Right renal pelvis (tissue), 4 donors: ENCODE measurements around the gene KCNN3. TPM values are rescaled to one million over a fixed set of nuclear protein-coding genes. Genes with fewer than 3 reads are reported as not detected.

Experiments
- DNase-seq, 4 donors: peaks; one replicate each; pipeline ENCODE4 v3.0.0-alpha.2; 2013; ENCODE audit warnings: low read depth in 4 of 4, low spot score in 3 of 4, missing footprints in 1 of 4
- polyA plus RNA-seq, 4 donors: library from polyadenylated mRNA; unstranded; fragments of 120-200 nt; gene quantifications; one replicate each; pipeline ENCODE4 v1.2.1, GENCODE V29; 2013; ENCODE audit not compliant: insufficient read length in 4 of 4

The KCNN3 gene
- polyA plus RNA-seq, 4 donors, result 2.3 to 2.8 (median 2.6) TPM

DNA sequence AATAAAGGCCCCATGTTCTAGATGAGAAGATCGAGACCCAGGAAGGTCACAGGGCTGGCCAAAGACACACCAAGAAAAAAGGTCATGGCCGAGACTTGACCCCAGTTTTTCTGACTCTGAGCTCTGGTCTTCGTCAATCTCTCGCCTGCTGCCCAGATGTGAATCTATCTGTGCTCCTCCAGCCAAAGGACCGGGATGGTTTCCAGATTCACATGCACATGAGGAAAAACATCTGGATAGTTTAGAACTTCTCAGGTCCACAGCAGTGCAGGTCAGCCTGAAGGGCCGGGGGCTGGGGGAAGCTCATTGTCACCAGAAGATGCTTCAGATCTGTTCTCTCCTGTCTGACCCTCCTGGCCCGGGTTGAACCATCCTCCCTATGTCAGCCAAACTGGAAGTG, 49.0 kb downstream of the KCNN3 start:
- DNase-seq, result no peak

DNA sequence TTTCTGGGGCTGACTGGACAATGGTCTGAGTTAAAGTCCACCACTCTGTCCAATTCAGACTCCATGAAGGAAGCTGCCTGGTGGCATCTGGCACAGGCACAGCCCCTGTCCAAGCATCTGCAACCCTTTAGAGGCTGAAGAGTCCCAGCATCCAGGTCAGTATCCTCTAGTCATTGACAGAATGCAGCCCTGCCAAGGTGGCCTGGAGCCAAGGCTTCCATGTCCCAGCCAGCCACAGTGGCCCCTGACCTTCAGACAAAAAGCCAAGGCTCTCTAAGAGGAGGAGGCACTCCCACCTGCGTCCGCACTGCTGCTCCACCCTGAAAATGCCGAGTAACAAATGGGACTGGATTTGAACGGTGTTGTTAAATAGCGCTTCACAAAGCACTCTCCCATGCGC, 49.4 kb downstream of the KCNN3 start:
- no peak for DNase-seq

DNA sequence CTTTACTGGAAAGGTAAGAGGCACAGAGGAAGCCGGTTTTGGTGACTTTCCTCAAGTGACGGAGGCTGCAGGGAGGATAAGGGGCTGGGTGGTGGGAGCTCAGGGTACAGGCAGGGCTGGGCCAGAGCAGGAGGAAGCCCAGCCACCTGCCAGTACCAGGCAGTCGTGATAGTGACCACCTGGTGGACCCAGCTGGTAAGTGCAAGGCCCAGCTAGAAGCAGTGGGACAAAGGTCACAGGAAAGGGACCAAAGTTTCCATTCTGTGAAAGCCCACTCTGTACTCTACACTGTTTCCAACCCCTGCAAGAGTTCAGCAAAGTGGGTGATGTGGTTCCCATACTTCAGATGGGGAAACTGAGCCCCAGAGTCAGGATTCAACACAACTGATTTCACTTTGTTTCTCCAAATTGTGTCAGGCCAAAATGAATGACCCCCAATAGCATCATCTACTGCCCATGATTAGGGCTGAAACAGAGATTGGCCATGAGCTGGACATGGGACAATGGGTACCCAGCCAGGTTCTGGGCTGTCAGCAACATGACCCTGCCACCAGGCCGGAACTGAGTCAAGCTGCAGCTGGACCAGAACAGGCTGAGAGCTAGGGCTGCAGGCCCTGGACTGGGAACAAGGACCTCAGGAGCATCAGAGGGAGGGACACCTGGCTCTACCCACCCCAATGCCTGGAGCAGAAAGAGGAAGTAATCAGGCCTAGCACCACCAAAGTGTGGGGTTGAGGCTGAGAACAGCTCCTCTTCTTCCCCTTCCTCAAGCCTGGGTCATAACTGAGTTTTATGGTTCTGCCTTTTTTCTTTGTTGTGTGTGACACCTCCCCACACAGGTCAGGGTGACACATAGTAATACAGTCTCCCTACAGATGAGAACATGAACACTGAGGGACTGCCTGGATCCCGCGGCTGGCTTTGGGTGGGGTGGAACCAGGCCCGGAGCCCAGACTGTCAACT, 50.2 kb downstream of the KCNN3 start:
- no peak for DNase-seq

DNA sequence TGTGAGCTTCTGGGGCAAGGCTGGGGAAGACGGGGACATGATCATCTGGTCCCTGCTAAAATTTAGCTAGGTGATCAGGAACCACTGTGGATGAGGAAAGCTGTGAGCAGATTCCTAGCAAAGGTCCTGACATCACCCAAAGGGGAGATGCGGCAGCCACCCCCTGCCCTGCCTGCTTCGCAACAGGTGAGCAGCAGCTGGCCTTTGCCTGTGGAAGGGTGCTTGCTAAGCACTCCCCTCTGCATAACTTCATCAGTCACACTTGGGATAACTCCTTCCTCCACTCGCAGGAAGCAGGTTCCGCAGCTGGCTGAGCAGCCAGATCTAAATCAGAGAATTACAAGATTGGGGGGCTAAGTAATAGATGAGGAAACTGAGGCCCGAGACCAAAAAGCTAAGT, 51.2 kb downstream of the KCNN3 start:
- no peak for DNase-seq

DNA sequence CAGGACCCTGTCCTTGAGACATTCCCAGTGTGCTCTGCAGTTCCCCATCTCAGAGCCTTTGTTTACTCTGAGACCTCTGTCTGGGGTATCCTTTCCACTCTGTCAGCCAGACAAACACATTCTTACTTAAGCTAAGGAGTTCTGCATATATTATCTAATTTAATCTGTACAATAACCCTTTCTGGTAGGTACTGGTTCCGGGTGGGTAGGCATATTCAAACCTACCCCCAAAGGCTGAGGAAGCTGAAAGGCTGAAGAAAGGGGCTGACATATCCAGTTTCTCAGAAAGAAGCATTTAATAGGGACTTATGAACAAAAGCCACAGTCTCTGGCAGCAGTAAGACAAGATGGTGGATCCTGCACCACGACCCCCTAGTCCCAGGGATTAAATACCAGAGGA, 53.1 kb downstream of the KCNN3 start:
- DNase-seq, result no peak

DNA sequence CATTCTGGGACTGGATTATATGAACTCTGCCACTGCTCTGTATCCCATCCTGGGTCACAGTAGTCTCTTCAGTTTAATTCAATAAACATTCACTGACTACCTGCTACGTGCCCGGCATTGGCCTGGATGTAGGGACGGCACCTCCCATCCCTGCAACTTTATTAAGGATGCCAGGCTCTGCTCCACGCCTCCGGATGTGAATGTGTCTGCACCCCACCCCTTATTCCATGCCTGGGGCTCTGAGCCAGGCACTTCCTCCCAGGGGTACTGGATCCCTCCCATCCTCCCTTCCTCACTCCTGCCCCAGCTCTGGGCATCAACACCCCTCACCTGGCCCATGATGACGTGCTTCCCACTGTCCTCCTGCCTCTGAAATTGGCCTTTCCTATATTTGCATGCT, 53.7 kb downstream of the KCNN3 start:
- DNase-seq, result no peak

DNA sequence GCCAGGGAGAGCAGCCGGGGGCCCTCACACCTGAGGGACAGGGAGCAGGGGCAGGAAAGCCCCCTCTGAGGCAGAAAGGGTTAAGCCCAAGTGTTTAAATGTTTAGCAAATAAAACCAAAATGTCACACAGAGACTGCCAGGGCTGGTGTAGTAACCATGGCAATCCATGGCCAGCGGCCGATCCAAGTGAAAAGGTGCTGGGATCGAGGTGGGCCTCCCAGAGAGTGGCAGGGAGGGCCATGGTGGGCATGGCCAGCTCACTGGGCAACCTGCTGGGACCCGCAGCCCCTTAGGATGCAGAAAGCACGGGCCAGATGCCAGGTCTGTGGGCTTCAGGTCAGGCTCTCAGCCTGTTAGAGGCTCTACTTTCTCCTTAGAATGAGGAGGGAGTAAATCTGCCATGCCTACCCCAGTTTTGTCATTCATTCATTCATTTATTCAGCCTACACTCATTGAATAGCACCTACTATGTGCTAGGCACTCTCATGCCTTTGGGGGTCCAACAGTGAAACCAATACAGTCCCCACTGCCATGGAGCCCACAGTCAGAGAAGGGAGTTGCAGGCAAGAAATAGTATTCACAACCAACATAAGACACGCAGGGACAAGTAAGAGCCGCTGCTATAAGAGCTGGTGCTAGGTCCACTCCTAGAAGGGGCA, 56.1 kb downstream of the KCNN3 start:
- DNase-seq, result no peak

DNA sequence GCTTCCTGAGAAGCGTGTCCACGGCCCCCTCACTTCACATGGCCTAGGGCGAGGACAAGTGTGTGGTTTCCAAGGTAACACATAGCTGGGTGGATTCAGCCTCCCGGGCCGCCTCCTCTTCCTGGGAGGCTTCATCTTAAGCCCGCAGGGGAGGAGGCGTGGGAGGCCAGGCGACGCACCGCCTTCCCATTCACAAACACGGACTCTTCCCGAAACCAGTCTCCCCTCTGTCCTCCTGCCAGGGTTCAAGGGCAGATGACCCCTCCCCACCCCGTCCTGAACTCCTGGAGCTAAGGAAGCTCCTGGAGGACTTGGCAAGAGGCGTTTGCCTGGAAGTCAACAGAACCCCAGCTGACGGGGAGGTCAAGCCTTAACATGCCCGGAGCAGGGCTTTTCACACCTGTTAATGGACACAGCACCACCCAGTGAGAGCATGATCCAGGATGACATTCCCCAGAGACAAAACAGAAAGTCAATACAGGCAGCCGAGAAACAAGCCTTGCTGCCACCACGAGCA, 56.7 kb downstream of the KCNN3 start:
- DNase-seq, result no peak

DNA sequence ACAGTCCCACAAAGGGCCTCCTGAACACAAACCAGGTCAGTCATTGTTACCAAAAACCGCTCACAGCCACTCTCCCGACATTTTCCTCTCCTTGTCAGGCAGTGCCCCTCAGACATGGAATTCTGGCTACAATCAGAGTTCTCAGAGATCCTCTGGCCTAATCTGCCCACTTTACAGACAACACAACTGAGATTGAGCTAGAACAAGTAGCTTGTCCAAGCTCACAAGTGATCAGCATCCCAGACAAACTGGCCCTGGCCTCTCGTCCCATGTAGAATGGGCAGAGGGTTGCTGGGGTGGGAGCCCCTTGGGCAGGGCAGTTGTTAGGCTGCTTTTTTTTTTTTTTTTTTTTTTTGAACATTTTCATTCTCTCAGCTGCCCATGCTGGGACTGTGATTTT, 57.2 kb downstream of the KCNN3 start:
- DNase-seq, result no peak

DNA sequence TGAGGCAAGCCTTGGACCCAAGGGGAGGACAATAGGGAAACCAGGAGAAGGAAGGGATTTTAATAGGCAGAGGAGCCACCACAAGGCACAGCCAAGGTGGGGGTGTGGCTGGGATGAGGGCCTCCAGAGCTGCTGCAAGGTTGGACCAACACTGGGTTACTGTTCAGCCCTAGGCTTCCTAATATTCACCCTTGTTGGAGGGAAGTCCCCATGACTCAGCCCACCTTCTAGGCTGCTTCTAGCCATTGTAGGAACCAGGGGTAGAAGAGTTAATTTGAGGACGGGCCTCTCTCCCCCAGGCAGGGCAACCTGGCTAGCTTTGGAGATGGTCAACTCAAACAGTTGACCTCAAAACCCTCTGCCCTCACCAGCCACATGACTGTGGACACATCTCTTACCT, 59.5 kb downstream of the KCNN3 start:
- no peak for DNase-seq

DNA sequence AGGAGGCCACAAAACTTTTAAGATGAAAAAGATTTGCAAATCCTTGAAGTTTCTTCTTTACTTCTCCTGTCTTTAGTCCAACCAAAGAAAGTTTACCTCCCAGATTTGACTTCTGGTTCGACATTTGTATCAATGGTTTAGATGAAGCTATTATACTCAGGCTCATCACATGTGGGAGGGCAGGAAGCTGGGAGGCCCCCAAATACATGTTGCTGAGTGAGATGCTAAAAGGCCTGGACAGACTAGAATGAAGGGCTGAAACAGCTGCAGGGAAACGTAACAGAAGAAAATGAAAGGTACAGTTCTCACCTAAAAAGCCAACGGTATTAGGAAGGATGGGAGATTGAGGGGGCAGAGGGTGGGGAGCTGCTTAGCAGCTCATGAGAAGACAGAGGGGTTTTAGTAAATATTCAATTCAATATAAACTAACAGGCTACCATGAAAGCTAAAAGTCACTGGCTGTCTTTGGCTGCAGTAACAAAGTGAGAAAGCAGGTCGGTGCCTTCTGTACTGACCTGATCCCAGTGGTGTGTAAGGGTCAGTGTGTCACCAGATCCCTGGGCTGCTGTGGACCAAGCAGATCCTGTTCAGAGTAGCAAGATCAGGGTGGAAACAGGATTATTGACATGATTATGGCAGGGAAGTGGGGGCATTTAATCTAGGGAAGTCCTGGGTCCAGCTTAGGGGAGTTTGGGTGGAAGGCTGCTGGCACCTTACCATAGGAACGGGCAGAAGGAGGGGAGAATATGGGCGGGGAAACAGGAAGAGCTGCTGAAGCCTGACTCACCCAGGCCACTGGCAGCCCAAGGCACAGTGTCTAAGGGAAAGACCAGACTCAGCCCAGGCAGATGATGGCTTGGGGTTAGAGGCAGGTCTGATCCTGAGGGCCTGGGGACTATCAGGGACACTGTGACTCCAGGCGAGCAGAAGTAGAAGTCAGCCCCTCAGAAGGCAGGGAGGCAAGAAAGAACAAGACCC, 60.4 kb downstream of the KCNN3 start:
- no peak for DNase-seq

DNA sequence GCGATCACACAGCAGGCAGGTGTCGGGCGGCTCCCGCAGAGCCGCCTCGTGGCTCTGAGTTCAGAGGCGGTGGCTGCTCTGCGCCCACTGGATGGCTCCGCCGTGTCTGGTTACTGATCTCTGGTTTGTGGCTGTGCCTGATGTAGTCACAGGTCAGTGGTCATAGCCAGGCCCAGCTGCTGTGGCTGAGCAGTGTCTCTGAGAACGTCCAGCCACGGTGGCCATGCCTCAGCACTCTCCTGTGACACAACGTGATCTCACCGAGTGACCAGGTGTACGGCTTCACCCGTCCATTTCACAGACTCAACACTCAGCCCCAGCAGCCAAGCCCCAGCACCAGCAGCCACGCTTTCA, 61.2 kb downstream of the KCNN3 start:
- no peak for DNase-seq

DNA sequence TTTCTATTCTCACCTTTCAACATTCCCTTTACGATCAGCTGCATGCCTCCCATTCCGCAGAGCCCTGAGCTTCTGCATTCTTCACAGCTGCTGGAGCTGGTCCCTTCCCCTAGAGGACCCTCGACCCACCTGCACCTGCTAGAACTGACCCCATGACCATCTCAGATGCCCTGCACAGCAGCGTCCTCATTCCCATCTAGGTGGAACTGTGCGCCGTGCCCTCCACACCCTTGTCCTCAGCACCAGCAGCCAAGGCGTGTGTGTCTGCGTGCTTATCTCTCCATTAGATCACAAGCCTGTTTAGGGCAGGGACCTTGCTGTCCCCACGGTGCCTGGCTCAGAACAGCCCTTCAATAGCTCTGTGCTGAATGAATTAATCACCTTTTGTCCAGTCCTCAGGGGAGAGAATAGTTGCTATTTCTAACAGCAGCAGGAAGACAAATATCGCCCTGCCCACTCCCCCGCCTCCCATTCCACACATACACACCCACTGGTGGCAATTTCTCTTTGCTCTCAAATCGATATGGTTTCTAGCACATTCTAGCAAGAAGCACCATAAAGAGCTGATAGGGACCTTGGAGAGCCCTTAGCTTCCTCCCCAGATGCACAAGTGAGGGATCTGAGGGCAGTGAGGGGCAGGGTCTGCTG, 61.7 kb downstream of the KCNN3 start:
- DNase-seq, result no peak

DNA sequence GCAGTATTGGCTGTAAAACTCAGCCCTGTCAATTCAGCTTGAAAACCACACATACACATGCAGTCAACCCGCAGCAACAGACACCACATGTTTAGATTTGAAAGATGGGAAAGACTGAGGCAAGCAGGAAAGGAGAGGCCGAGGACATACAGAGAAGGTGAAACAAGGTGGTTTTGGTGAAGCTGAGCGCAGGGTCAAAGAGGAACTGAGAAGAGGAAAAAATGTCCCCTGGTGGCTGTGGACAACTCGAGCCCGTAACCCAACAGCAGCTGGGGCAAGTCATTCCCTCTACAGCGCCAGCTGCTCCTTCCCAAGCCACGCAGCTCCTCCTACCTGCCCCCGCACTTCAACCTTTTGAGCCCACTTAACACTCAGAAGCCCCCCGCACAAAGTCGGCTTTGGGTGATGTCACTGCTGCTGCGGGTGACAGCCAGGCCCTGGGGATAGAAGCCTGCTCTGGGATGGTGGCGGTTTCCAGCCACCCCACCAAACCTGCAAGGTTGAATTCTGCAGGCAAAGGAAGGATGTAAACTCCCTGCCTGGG, 63.0 kb downstream of the KCNN3 start:
- DNase-seq, result no peak

DNA sequence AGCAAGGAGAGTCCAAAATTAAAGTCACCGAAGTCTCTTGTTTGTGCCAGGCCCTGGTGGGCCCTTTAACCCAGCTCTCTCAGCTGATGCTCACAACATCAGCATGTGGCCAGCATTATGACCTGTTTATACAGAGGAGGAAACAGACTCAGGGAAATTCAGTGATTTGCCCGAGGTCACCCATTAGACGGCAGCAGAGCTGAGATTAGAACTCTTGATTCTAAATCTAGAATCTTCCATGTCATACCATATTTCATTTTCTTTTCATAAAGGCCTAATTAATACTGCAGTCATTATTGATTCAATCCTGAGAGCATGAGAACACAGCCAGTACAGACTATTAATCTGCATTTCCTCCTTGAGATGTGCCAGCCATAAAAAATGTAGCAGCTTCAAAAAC, 63.7 kb downstream of the KCNN3 start:
- no peak for DNase-seq

DNA sequence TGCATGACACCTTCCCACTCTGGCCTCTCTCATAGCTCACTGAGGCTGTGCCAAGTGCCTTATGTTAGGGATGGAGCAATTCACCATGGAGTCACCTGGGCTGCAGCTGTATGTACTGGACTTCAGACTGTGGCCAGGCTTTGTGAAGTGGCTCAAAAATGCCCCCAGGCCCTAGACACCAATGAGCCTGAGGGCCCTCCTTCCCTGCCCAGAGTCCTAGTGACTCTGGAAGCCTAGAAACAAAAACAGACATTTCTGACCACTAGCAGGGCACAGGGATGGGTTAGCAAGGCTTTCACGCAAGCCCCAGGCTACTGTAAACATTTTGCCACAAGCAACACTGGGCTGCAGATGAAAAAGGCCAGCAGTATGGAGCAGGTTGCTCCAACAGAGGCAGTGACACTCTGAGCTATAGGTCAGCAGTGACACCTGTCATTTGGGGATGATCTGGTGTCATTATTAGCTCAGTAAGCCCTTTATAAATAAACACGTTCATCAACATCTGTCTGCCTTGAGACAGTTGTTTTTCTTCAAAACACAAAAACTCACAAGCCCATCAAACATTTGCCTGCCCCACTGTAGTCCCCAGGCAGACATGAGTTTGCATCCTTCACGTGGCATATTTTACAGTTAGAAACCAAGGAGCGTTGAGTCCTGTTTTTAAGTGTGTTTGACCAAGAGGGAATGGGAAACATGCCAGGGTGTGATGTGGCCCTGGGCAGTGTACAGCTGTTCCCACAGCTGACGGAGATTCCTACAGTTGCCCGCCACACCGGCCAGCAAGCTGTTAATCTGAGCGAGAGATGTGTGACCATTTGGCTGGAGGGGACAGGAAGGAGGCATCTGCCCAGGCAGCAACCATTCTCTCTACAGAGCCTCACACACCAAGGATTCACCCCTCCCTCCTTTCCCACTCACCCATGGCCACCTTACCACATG, 66.8 kb downstream of the KCNN3 start:
- DNase-seq, result no peak

DNA sequence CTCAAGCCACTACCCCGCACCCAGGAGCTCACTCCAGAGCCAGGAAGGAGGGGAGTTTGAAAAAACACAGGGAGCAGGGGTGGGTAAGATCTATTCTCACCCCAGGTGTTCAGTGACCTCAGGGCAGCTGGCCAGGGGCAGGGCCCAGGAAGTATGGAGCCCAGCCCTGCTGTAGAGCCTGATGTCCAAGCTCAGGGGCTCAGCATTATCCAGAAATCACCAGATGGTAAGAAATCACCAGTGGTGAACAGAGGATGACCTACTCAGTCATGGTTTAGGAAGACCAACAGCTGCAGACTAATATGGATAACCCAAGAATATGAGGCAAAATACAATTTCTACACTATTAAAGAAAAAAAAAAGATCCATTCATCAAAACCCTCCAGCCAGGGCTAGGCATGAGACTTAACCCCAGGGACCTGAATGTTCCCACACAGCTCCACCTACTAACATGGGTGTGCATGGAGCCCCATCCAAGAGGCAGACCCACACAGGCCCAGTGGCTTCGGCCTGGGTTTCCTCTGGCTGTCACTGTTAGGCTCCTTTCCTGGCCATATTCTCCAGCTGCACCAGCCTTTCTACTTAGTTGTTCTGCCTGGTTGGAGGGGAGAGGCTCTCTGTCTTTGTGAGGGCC, 67.6 kb downstream of the KCNN3 start:
- no peak for DNase-seq

DNA sequence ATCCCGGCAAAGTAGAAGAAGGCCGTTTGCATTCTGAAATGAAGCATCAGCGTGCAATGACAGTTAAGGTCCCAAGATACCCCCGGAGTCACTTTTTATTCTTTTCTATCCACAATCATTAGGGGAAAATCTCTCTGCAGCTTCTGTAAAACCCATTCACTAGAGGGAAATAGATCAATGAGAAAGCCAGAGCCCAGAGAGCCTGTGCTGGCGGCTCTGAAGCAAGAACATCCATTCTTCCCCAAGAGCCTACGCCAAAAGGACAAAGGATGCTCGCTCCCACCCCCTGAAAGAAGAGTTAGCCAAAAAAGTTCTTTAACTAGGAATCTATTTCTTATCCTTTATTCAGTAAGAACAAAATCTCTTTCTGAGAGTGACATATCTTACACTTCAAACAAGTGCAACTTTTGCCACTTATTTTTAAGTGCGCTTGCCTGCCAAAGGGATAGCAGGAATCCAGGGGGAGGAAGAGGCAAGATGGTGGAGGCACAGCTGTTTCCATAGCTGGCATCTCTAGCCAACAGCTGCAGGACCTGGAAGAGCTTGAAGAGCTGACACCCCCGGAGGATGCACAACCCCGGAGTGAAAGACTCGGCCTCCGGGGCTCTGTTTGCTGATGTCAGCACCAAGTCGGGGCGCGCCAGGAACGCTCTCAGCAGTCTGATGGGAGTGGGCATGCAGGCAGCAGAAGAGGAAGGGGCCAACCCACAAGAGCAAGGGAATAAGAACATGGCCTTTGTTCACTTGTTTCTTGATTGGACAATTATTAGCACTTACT, 68.7 kb downstream of the KCNN3 start:
- no peak for DNase-seq
